GM19023 (cell line): Measurements from ENCODE around the gene TACC3.

Experiments
- ATAC-seq: cut with Tn5 transposase; IDR thresholded peaks from one replicate; pipeline ENCODE4 v1.9.1; 2021; ENCODE audit warnings: mild to moderate bottlenecking, moderate library complexity; ENCODE audit not compliant: unreplicated experiment

The TACC3 gene

DNA sequence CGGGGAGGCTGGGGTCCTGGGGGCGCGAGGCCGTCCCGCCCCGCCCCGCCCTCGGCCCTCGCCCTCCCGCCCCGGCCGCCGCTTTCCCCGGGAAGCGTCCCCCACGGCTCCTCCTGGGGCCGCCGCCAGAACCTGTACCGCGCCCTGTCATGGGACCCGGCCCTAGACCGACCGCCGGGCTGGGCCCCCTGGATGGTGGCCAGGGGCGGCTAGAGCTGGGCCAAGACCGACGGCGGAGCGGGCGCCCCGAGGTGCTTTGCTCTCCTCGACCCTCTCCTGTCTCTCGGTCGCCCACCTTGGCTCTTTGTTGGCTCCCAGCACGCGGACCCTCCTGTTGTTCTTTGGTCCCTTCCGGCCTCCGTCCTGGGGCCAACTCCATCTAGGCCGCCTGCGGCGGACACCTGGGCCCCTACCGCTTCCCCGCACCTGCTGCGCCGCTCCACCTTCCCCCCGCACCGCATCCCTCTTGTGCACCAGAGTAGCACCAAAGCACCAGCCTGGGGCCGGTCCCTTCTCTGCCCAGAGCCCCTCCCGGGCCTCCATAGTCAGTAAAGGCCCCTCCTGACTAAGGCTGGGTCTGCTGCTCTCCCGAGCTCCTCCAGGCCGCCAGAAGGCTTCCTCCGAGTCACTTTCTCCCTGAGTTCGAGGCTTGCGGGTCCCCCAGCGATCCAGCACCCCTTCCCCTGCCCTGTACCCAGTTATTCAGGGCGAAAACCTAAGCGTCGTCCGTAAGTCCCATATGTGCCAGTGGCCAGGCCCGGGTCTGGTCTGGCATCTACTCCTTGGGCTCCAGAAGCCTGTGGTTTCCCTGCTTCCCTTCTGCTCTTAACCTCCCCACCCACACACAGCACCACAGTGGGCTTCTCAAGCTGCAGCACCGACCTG, 587 bp downstream of the TACC3 start:
- peak; percentile 3 for ATAC-seq

DNA sequence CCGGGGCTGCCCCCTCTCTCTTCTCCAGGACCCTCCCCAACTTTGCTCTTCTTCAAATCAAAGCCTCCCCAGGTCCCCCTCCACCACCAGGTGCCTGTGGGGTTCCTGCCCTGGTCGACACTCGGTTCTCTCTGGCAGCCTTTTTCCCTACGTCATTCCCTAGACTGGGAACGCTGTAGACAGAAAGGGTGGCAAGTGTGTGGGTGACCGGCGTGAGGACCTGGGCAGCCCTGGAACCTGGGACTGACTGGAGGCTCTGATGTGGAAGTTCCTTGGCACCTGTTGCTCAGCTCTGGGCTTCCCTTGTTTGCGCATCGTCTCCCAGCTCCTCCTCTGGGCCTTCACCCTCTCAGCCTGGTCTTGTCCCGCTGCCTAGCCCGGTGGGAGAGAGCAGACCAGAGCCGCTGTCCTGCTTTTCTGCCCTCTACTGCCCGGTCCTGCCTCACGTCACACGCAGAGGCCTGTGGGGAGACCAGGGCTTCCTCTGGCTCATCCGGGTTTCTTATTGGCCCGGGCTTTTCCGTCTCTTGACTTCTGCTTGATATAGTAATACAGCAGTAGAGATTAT, 1.3 kb downstream of the TACC3 start:
- ATAC-seq: no peak

DNA sequence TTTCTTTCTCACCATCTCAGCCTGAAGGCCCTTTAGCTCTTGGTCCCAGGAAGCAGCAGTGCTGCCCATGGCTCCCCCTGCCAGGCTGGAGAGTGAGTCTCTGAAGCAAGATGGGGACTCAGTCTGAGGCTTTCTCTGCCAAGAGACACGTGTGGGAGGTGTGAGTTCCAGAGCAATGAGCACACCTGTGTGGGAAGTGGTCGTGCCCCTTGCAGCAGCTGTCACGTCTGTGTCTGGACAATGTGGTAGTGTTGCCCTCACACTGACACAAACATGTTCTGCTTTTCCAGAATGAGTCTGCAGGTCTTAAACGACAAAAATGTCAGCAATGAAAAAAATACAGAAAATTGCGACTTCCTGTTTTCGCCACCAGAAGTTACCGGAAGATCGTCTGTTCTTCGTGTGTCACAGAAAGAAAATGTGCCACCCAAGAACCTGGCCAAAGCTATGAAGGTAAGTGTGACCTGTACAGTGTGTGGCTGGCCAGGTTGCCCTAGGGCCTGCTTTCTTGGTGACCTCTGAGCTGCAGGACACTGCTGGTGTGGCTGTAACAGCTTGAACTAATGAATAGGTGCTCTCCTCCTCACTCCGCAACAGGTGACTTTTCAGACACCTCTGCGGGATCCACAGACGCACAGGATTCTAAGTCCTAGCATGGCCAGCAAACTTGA, 1.9 kb downstream of the TACC3 start:
- no peak for ATAC-seq

DNA sequence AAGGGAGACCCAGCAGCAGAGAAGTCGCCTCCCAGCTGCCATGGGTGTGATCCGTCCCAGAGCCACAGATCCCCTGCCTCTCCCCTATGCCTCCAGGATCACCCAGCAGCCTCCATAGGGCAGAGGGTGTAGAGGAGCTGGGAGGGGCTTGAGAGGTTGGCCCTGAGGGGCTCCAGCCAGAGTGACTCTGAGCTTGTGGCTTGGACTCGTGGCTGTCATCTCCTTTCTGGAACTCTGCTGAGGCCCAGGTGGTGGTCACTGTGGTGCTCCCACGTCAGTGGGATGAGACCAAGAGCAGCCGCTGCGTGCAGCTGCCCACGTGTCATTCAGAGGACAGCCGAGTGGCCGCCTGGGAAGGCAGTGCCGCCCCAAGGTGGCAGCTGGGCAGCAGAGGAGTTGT, 4.2 kb downstream of the TACC3 start:
- no peak for ATAC-seq

GRCh38 chr4:1726146-1726934, 5.0 kb downstream of the TACC3 start:
- ATAC-seq: peak; percentile 30

- ATAC-seq: no peak
These were observed 6.1 kb downstream of the TACC3 start for GRCh38 chr4:1727117-1728031.

GRCh38 chr4:1728061-1728980, 7.0 kb downstream of the TACC3 start:
- ATAC-seq: no peak

- ATAC-seq: no peak
These were observed 9.3 kb downstream of the TACC3 start for GRCh38 chr4:1730532-1731135.

GRCh38 chr4:1731180-1731579, 9.9 kb downstream of the TACC3 start:
- no peak for ATAC-seq

DNA sequence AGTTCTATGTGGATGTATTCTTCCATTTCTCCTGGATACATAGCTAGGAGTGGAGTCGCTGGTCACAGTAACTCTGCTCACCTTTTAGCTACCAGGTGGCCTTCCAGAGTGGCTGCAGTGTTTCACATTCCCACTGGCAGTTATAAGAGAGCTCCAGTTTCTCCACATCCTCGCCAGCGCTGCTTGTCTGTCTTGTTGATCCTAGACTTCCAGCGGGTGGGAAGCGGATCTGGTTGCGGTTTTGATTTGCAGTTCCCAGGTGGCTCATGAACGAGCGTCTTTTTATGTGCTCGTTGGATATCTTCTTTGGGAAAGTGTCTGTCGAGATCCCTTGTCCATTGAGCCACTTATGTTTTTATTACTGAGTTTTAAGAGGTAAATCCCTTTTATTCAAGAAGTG, 11.6 kb downstream of the TACC3 start:
- no peak for ATAC-seq

DNA sequence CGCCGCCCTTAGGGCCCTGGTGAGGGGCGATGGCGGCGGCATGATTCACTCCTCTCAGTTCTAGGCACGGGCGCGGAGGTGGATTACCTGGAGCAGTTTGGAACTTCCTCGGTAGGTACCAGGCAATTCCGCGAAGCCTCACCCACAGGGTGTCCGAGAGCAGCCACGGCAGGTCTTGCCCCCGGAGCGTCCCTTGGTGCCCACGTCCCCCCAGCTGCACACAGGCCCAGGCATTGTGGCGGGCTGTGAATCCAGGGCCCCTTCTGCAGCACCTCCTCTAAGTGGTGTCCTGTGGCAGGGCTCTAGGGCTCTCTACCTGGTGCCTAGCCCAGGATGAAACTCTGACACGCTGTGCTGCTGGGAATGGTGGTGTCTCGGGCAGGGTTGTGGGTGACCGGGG, 13.9 kb downstream of the TACC3 start:
- no peak for ATAC-seq

GRCh38 chr4:1736812-1737211, 15.5 kb downstream of the TACC3 start:
- no peak for ATAC-seq

DNA sequence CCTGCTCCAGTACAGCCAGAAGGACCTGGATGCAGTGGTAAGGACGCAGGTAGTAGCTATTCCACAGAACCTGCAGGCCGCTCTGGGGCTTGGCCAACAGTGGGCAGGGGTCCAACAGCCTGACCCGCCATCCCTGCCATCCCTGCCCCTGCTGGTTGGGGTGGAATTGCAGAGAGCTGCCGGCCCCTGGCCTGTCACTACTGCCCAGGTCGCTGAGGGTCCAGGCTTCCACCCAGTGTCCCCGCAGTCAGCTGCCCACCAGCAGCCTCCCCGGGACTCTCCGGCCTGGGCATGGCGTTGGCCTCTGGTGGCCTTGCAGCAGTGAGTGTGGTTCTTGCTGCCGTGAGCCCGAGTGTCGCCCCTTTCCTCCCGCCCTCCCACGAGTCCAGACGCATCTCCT, 16.3 kb downstream of the TACC3 start:
- ATAC-seq: no peak

DNA sequence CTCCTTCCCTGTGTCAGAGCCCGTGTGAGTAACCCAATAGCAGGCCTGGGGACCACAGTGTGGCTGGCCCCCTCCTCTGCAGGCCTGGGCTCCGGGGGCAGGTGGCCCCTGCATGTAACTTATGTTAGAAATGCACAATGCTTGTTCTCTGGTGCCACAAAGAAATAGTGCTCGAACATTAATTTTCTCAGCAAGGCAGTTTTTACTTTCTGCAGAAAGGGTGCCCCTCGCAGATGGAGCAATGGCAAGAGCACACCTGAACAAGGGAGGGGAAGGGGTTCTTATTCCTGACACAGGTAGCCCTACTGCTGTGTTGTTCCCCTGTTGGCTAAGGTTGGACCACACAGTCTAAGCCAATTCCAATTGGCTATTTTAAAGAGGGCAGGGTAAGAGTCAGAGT, 17.1 kb downstream of the TACC3 start:
- ATAC-seq: no peak

DNA sequence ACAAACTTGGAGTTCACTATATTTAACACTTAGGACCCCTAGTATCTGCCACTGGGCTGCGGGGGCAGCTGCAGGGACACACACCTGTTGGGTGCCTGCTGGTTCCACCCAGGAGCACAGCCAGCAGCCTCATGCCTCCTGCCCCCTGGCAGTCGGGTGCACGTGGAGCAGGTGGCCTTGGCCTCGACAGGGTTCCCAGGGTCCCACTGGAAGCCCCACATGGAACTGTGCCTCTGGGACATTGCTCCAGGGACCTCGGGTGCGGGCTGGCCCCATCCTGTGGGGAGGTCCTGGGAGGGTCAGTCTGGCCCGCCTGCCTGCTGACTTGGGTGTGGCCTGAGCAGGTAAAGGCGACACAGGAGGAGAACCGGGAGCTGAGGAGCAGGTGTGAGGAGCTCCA, 18.0 kb downstream of the TACC3 start:
- ATAC-seq: no peak

DNA sequence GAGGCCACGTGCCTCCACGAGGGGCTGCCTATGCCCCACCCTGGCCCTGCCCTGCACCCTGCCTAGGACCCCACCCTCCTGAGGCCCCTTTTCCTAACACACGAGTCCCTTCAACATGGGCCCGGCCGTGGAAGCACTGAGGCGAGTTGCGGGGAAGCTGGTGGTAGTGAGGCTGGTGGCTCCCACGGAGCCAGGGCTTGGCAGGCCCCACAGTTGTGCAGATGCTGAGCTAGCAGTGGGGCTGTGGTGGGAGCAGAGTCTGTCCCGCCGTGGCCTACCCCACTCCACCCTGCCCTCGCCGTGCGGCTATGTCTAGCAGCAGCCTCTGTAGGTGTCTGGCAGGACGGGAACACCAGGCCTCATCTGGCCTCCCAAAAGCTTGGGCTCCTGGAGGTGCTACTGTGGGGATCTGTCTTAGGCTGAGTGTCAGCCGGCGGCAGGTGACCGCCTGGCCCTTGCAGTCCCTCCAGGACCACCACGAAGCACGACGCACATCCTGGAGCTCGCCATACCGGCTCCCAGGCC, 18.8 kb downstream of the TACC3 start:
- ATAC-seq: no peak

DNA sequence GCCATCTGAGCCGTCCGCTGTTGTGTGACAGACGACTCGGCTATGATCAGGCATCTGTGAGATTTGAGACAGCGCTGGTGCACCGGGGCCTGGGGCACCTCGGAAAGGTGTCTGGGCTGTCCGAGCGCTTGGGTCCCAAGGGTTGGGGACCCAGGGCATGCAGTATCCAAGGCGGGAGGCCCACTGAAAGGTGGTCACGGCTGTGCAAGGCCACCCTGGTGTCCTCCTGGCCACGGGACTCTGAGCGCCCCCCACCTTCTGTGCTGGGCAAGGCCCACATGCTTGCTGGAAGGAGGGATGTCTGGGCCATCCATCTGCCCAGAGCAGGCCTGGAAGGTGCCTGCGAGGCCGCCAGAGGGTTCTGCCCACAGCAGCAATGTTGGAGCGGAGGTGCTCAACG, 19.9 kb downstream of the TACC3 start:
- ATAC-seq: no peak

- ATAC-seq: no peak
These were observed 22.2 kb downstream of the TACC3 start for GRCh38 chr4:1743551-1743950.

DNA sequence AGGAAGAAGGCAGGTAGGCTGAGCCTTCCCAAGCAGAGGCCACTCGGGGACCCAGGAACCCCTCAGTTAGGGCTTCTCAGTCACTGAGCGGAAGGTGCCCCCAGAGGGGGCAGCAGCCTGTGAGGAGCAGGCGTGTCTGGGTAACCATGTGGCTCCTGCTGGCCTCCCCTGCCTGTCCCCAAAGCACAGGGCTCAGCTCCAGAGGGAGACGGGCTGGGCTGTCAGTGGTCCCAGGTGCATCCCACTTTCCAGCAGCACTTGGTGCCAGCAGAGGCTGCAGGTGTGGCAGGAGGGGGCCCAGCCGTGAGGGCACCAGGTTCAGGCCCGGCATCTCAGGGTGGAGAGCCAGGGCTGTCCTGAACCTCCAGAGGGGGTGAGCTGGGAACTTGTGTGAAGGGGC, 22.7 kb downstream of the TACC3 start:
- no peak for ATAC-seq
